Trophoblast cell (in vitro differentiated cells and primary cell): ENCODE data around the gene LTC4S.

ENCODE experiments used
- DNase-seq, 2 donors: peaks; one replicate each; pipeline ENCODE4 v3.0.0-alpha.2; 2016
- H2AFZ ChIP-seq: 2 replicates; pipeline ENCODE4 v1.6.1; 2013; ENCODE audit warnings: low read length, moderate library complexity, mild to moderate bottlenecking; ENCODE audit not compliant: insufficient read depth, poor library complexity
- H2AK5ac ChIP-seq: 2 replicates; pipeline ENCODE4 v1.6.1; 2013; ENCODE audit warnings: mild to moderate bottlenecking, low read length
- H2BK120ac ChIP-seq: 2 replicates; pipeline ENCODE4 v1.6.1; 2013; ENCODE audit warnings: low read length, mild to moderate bottlenecking, moderate library complexity; ENCODE audit not compliant: insufficient read depth, poor library complexity
- H2BK12ac ChIP-seq: 2 replicates; pipeline ENCODE4 v1.6.1; 2013; ENCODE audit warnings: mild to moderate bottlenecking, low read length, moderate library complexity
- H2BK5ac ChIP-seq: 2 replicates; pipeline ENCODE4 v1.6.1; 2013; ENCODE audit warnings: low read length, low read depth, moderate library complexity, mild to moderate bottlenecking; ENCODE audit not compliant: poor library complexity
- H3K14ac ChIP-seq: 2 replicates; pipeline ENCODE4 v1.6.1; 2013; ENCODE audit warnings: mild to moderate bottlenecking, low read length
- H3K18ac ChIP-seq: 2 replicates; pipeline ENCODE4 v1.6.1; 2013; ENCODE audit warnings: mild to moderate bottlenecking, low read length
- H3K23ac ChIP-seq: 2 replicates; pipeline ENCODE4 v1.6.1; 2013; ENCODE audit warnings: low read length
- H3K27ac ChIP-seq: 2 replicates; pipeline ENCODE4 v1.5.1; 2013; ENCODE audit warnings: low read depth, mild to moderate bottlenecking, inconsistent platforms, low read length, moderate library complexity
- H3K27me3 ChIP-seq: 2 replicates; pipeline ENCODE4 v1.6.1; 2013; ENCODE audit warnings: inconsistent platforms, mild to moderate bottlenecking, low read length, moderate library complexity; ENCODE audit not compliant: insufficient read depth
- H3K36me3 ChIP-seq, 2 experiments: 1 replicate in 1 of 2; 2 replicates in 1 of 2; pipeline ENCODE4 v1.6.1; 2013; ENCODE audit warnings: low read length in 2 of 2, mild to moderate bottlenecking in 2 of 2, moderate library complexity in 1 of 2; ENCODE audit not compliant: insufficient read depth in 2 of 2, control insufficient read depth in 1 of 2
- H3K4ac ChIP-seq: 2 replicates; pipeline ENCODE4 v1.6.1; 2013; ENCODE audit warnings: low read depth, mild to moderate bottlenecking, low read length, moderate library complexity
- H3K4me1 ChIP-seq, 2 experiments: 1 replicate in 1 of 2; 2 replicates in 1 of 2; pipeline ENCODE4 v1.6.1; 2013; ENCODE audit warnings: low read length in 2 of 2, mild to moderate bottlenecking in 2 of 2, moderate library complexity in 1 of 2; ENCODE audit not compliant: insufficient read depth in 2 of 2, control insufficient read depth in 1 of 2
- H3K4me2 ChIP-seq: 2 replicates; pipeline ENCODE4 v1.6.1; 2013; ENCODE audit warnings: inconsistent platforms, mild to moderate bottlenecking, low read length, moderate library complexity
- H3K4me3 ChIP-seq: 2 replicates; pipeline ENCODE4 v1.5.1; 2013; ENCODE audit warnings: mild to moderate bottlenecking, low read depth, low read length, inconsistent platforms
- H3K79me1 ChIP-seq: one replicate; pipeline ENCODE4 v1.6.1; 2013; ENCODE audit warnings: low read length
- H3K79me2 ChIP-seq: 2 replicates; pipeline ENCODE4 v1.6.1; 2013; ENCODE audit warnings: low read length, mild to moderate bottlenecking; ENCODE audit not compliant: control insufficient read depth, insufficient read depth, poor library complexity
- H3K9ac ChIP-seq: 2 replicates; pipeline ENCODE4 v1.6.1; 2013; ENCODE audit warnings: mild to moderate bottlenecking, low read length
- H3K9me3 ChIP-seq: 2 replicates; pipeline ENCODE4 v1.6.1; 2013; ENCODE audit warnings: low read depth, mild to moderate bottlenecking, control low read depth, inconsistent platforms, low read length; ENCODE audit not compliant: insufficient read depth
- H4K12ac ChIP-seq: 2 replicates; pipeline ENCODE4 v1.6.1; 2013; ENCODE audit warnings: low read depth, mild to moderate bottlenecking, low read length, moderate library complexity
- H4K8ac ChIP-seq: 2 replicates; pipeline ENCODE4 v1.6.1; 2013; ENCODE audit warnings: low read depth, mild to moderate bottlenecking, low read length, moderate library complexity
- H4K91ac ChIP-seq: one replicate; pipeline ENCODE4 v1.6.1; 2013; ENCODE audit warnings: low read depth, mild to moderate bottlenecking, low read length, moderate library complexity
- WGBS: extraction: QIAGEN DNeasy Blood & Tissue Kit; methylation state at CpG from one replicate; pipeline ENCODE4 v1.1.7; 2013; ENCODE audit warnings: missing lambda C conversion rate; ENCODE audit not compliant: insufficient read length, insufficient coverage; ENCODE audit errors: extremely low coverage; 5-methylcytosine and 5-hydroxymethylcytosine counted together

The LTC4S gene

DNA sequence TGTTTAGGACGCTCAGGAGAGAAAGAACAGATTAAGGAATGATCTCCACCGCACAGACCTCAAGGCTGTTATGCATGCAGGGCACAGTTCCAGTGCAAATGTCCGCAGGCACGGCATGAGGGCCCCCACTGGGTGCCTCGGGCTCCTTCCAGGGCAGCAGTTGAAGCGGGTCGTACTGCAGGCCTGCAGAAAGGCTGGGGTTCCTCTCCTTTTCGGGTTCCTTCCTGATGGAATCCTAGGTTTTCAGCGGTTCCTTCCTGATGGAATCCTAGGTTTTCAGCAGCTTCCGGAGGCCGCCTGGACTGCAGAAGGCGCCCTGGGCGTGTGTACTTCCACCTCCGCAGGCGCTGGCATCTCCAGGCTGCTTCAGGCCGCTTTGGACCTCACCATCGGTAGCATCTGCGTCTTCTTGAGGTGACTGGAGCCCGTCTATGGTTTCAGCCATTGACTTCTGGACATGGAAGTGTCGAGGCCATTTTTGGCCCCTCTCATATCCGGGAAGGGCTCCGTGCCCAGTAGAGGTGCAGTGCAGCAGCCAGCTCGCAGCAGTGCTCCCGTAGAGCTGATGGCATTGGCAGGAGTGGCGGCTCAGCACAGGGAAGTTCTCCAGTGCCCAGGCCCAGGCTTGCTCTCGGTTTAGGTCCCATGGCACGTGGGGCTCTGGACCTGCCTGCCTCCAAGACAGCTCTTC is 18.5 kb downstream of the LTC4S start:
- Histone ChIP-seq H3K14ac (no peak overlapping the region), H3K79me1 (peaks cover 11% of the 10 kb centered on the region), H4K91ac (no peak overlapping the region), H3K27me3 (no peaks in the 10 kb centered on the region), H3K4me2 (no peak overlapping the region), H3K79me2 (peaks cover 3% of the 10 kb centered on the region), H3K9ac (no peak overlapping the region), H3K23ac (no peak overlapping the region), H2BK12ac (no peak overlapping the region), H3K4ac (no peak overlapping the region), H4K12ac (no peak overlapping the region), H3K9me3 (no peaks in the 10 kb centered on the region), H2BK120ac (no peak overlapping the region), H3K4me1 (peaks cover 6 to 15% of the 10 kb centered on the region in 2 experiments), H2AK5ac (no peak overlapping the region), H3K18ac (no peak overlapping the region), H2BK5ac (no peak overlapping the region), H2AFZ (no peak overlapping the region), H3K27ac (no peak overlapping the region), H3K4me3 (no peak overlapping the region), H3K36me3 (peaks cover 20 to 27% of the 10 kb centered on the region in 2 experiments), H4K8ac (no peak overlapping the region)
- WGBS: no CpG with 5 or more reads among the region's 27 CpGs
- DNase-seq: no peak

DNA sequence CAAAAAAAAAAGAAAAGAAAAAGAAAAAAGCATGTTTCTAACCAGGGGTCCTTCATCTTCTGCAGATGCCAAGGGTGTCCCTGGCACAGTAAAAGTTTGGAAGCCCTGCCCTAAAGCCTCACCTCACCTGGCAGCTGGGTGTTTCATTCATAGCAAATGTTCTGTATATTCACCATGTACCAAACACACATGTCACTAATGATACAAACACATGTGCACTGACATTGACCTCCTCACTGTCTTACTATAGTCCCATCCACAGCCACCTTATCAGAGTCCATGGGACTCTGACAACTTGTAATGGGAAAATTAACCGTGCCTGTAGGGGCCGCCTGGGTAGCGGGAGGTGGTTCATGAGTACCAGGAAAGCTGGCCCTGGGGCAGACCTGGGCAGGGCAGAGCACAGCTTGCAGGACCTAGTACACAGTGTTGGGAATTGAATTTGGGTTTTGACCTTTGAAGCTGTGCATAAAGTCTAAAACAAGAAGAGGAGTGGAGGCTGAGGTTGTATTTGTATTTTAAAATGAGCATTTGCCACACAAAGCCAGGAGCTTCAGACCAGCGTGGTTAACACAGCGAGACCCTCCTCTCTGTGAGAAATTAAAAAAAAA is 19.3 kb downstream of the LTC4S start:
- Histone ChIP-seq H3K27ac (no peak overlapping the region), H2BK5ac (no peak overlapping the region), H3K4ac (no peak overlapping the region), H3K23ac (no peak overlapping the region), H3K9ac (no peak overlapping the region), H3K18ac (no peak overlapping the region), H4K8ac (no peak overlapping the region), H3K4me1 (peaks cover 8 to 13% of the 10 kb centered on the region in 2 experiments), H4K91ac (no peak overlapping the region), H3K4me3 (no peak overlapping the region), H2BK12ac (no peak overlapping the region), H3K14ac (no peak overlapping the region), H3K36me3 (peaks cover 20 to 27% of the 10 kb centered on the region in 2 experiments), H3K27me3 (no peaks in the 10 kb centered on the region), H3K79me1 (peaks cover 10% of the 10 kb centered on the region), H2AFZ (no peak overlapping the region), H3K9me3 (no peaks in the 10 kb centered on the region), H3K79me2 (peaks cover 3% of the 10 kb centered on the region), H2BK120ac (no peak overlapping the region), H3K4me2 (no peak overlapping the region), H2AK5ac (no peak overlapping the region), H4K12ac (no peak overlapping the region)
- no peak for DNase-seq
- WGBS: no CpG with 5 or more reads among the region's 5 CpGs

DNA sequence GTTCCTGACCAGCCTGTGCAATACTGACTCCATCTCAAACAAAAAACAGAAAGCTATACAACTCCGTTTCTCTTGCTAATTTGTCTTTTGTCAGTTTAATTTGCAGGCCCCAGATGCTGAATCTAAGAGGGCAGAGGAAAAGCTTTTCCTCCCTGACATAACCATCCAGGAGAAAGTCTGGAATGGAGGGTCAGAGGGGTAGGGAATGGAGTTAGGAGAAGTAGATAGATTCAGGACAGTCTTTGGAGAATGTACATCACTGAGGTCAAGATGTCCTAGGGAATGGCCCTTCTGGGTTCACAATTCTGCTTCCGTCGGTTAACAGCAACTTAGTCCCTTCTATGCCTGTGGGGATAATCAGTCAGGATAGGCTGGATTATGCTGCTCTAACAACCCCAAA is 20.3 kb downstream of the LTC4S start:
- H3K27me3 ChIP-seq: no peaks in the 10 kb centered on the region
- no peak overlapping the region for H3K14ac ChIP-seq
- no peak overlapping the region for H4K8ac ChIP-seq
- peaks cover 20 to 27% of the 10 kb centered on the region in 2 experiments for H3K36me3 ChIP-seq
- no CpG with 5 or more reads among the region's 3 CpGs for WGBS
- H3K79me2 ChIP-seq: peaks cover 6% of the 10 kb centered on the region
- H3K23ac ChIP-seq: no peak overlapping the region
- H3K4ac ChIP-seq: no peak overlapping the region
- no peak overlapping the region for H3K9ac ChIP-seq
- H3K18ac ChIP-seq: no peak overlapping the region
- no peaks in the 10 kb centered on the region for H3K9me3 ChIP-seq
- H2AFZ ChIP-seq: no peak overlapping the region
- no peak overlapping the region for H2AK5ac ChIP-seq
- H3K27ac ChIP-seq: no peak overlapping the region
- no peak overlapping the region for H2BK120ac ChIP-seq
- H3K4me3 ChIP-seq: no peak overlapping the region
- H3K79me1 ChIP-seq: peaks cover 19% of the 10 kb centered on the region
- H3K4me1 ChIP-seq: peaks cover 14 to 21% of the 10 kb centered on the region in 2 experiments
- no peak overlapping the region for H2BK12ac ChIP-seq
- no peak for DNase-seq
- H3K4me2 ChIP-seq: no peak overlapping the region
- H4K91ac ChIP-seq: no peak overlapping the region
- no peak overlapping the region for H4K12ac ChIP-seq
- no peak overlapping the region for H2BK5ac ChIP-seq

DNA sequence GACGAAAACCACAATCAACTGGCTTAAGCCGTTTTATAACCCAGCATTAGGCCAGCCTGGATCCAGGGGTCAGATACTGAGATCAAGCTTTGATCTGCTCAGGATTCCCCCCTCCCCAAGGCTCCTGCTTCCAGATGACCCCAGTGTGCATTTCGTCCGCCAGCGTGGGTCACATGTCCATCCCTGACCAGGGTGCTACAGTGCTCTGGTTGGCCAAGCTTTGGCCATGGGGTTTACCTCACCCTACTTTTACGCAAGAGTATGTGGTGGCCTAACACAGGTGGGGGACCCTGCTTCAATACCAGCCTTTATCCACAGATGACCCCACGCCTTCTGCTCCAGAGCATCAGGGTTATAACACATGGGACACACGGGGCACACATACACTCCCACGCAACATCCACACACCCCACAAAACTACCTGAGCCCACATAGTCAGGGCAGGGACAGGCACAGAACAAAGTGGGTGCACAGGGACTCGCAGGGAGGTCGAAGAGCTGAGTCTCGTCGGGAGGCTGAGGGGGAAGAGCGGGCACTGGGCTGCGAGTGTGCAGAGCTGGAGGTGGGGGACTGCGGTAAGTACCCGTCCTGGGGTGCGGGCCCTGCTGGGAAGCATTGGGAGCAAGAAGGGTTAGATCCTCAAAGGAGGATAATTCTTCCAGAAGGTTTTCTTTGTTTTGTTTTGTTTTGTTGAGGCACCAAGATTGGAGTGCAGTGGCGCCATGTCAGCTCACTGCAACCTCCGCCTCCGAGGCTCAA is 21.9 kb downstream of the LTC4S start:
- no peak overlapping the region for H2AK5ac ChIP-seq
- H3K4ac ChIP-seq: no peak overlapping the region
- H3K9ac ChIP-seq: no peak overlapping the region
- no peak overlapping the region for H3K27ac ChIP-seq
- no peak overlapping the region for H3K4me2 ChIP-seq
- no peaks in the 10 kb centered on the region for H3K27me3 ChIP-seq
- no peak overlapping the region for H4K8ac ChIP-seq
- no peak overlapping the region for H3K14ac ChIP-seq
- no peak for DNase-seq
- H3K36me3 ChIP-seq: peaks cover 24 to 27% of the 10 kb centered on the region in 2 experiments
- H3K18ac ChIP-seq: no peak overlapping the region
- H2BK12ac ChIP-seq: no peak overlapping the region
- H3K4me1 ChIP-seq: peaks cover 26 to 32% of the 10 kb centered on the region in 2 experiments
- no CpG with 5 or more reads among the region's 21 CpGs for WGBS
- no peak overlapping the region for H4K12ac ChIP-seq
- H3K9me3 ChIP-seq: no peaks in the 10 kb centered on the region
- H2BK5ac ChIP-seq: no peak overlapping the region
- no peak overlapping the region for H3K4me3 ChIP-seq
- H4K91ac ChIP-seq: no peak overlapping the region
- H2BK120ac ChIP-seq: no peak overlapping the region
- no peak overlapping the region for H3K23ac ChIP-seq
- H2AFZ ChIP-seq: no peak overlapping the region
- H3K79me2 ChIP-seq: peaks cover 13% of the 10 kb centered on the region
- H3K79me1 ChIP-seq: peaks cover 32% of the 10 kb centered on the region
